H1 (cell line): ENCODE measurements around the gene LRR1. TPM values are rescaled to one million over a fixed set of nuclear protein-coding genes. Genes with fewer than 3 reads are reported as not detected.

Experiments
- CTCF ChIA-PET: fragments of 300-600 bp; sonication (Branson Sonifier 250); formaldehyde crosslinking; loops from one replicate; lab custom pipeline; 2021; ENCODE audit not compliant: partially characterized antibody; lab: Charles Lee
- POLR2A ChIA-PET: fragments of 300-600 bp; sonication (Branson Sonifier 250); formaldehyde crosslinking; loops from one replicate; lab custom pipeline; 2021; ENCODE audit warnings: inconsistent platforms; ENCODE audit not compliant: partially characterized antibody; lab: Charles Lee
- DNase-seq, 2 experiments: peaks; one replicate each; pipeline versions ENCODE4 v3.0.0 to v3.0.0-alpha.2; 2010 to 2022; ENCODE audit warnings: low spot score in 2 of 2, low read depth in 1 of 2, mixed read lengths in 1 of 2
- FAIRE-seq: peaks from 2 replicates; lab custom pipeline; 2011; peaks lifted over from hg19 to GRCh38; lab: Jason Lieb, UNC
- H2AFZ ChIP-seq: 2 replicates; pipeline ENCODE4 v1.8.1; 2012; ENCODE audit warnings: low read length, inconsistent platforms
- H2AK5ac ChIP-seq: 2 replicates; pipeline ENCODE4 v1.6.1; 2013; ENCODE audit warnings: low read depth, low read length
- H2BK120ac ChIP-seq: replicated peaks from 2 replicates; pipeline ENCODE3; 2013; ENCODE audit warnings: low read depth, low read length, inconsistent platforms
- H2BK12ac ChIP-seq: 2 replicates; pipeline ENCODE4 v1.6.1; 2013; ENCODE audit warnings: low read depth, low read length
- H2BK15ac ChIP-seq: 2 replicates; pipeline ENCODE4 v1.6.1; 2013; ENCODE audit warnings: low read length
- H2BK20ac ChIP-seq: 2 replicates; pipeline ENCODE4 v1.6.1; 2013; ENCODE audit warnings: low read length
- H2BK5ac ChIP-seq: 2 replicates; pipeline ENCODE4 v1.6.1; 2013; ENCODE audit warnings: low read depth, low read length
- H3K14ac ChIP-seq: 2 replicates; pipeline ENCODE4 v1.6.1; 2013; ENCODE audit warnings: inconsistent platforms; ENCODE audit not compliant: insufficient read length
- H3K18ac ChIP-seq: 2 replicates; pipeline ENCODE4 v1.6.1; 2013; ENCODE audit warnings: low read length; ENCODE audit errors: extremely low read depth
- H3K23ac ChIP-seq: 2 replicates; pipeline ENCODE4 v1.6.1; 2013; ENCODE audit warnings: inconsistent platforms; ENCODE audit not compliant: insufficient read length
- H3K23me2 ChIP-seq: 2 replicates; pipeline ENCODE4 v1.6.1; 2013; ENCODE audit warnings: low read depth, low read length
- H3K27ac ChIP-seq: 2 replicates; pipeline ENCODE4 v1.6.1; 2011; ENCODE audit warnings: low read depth, low read length, inconsistent platforms
- H3K27me3 ChIP-seq, 4 experiments: replicated peaks in 1 of 4; 1 replicate in 1 of 4; 2 replicates in 3 of 4; pipeline versions ENCODE4 v1.6.1 to v1.8.1; 2011 to 2013; ENCODE audit warnings: low read length in 3 of 4, mild to moderate bottlenecking in 3 of 4, inconsistent platforms in 2 of 4, mixed read lengths in 2 of 4, moderate library complexity in 1 of 4; ENCODE audit not compliant: control insufficient read depth in 3 of 4, insufficient read depth in 3 of 4; ENCODE audit errors: extremely low read depth in 1 of 4
- H3K36me3 ChIP-seq, 4 experiments: 2 replicates each; pipeline versions ENCODE4 v1.6.1 to v1.8.1; 2011 to 2013; ENCODE audit warnings: mild to moderate bottlenecking in 4 of 4, low read length in 3 of 4, moderate library complexity in 2 of 4, control low read depth in 1 of 4, inconsistent platforms in 1 of 4; ENCODE audit not compliant: insufficient read depth in 4 of 4, control insufficient read depth in 2 of 4
- H3K4ac ChIP-seq: replicated peaks from 2 replicates; pipeline ENCODE3; 2013; ENCODE audit warnings: low read length, low read depth, mixed read lengths, inconsistent platforms; ENCODE audit not compliant: insufficient read length
- H3K4me1 ChIP-seq, 4 experiments: replicated peaks in 1 of 4; 1 replicate in 1 of 4; 2 replicates in 3 of 4; pipeline versions ENCODE4 v1.6.1 to v1.8.1; 2011 to 2013; ENCODE audit warnings: low read length in 3 of 4, inconsistent platforms in 2 of 4, mixed read lengths in 1 of 4; ENCODE audit not compliant: insufficient read depth in 4 of 4, control insufficient read depth in 3 of 4
- H3K4me2 ChIP-seq, 2 experiments: 2 replicates each; pipeline versions ENCODE4 v1.6.1 to v1.8.1; 2011 to 2013; ENCODE audit warnings: low read depth in 2 of 2, low read length in 2 of 2, control low read depth in 1 of 2, inconsistent platforms in 1 of 2, mild to moderate bottlenecking in 1 of 2; ENCODE audit not compliant: insufficient read depth in 1 of 2
- H3K4me3 ChIP-seq, 4 experiments: fragments of 200-600, 300-600 bp in 1 of 4; sonication (generic), shearing (Covaris generic), sonication (Bioruptor Twin) in 1 of 4; 2 replicates each; pipeline versions ENCODE4 v1.5.1 to v1.8.1; 2011 to 2016; ENCODE audit warnings: low read length in 4 of 4, low read depth in 3 of 4, control low read depth in 2 of 4, inconsistent platforms in 2 of 4, mild to moderate bottlenecking in 2 of 4, mixed read lengths in 1 of 4, moderate library complexity in 1 of 4; ENCODE audit not compliant: insufficient read depth in 2 of 4; ENCODE audit errors: extremely low read depth in 1 of 4
- H3K56ac ChIP-seq: replicated peaks from 2 replicates; pipeline ENCODE3; 2013; ENCODE audit warnings: low read depth, mild to moderate bottlenecking, mixed read lengths, low read length, inconsistent platforms; ENCODE audit not compliant: insufficient read length
- H3K79me1 ChIP-seq: 2 replicates; pipeline ENCODE4 v1.6.1; 2013; ENCODE audit warnings: low read depth, low read length, control low read depth
- H3K79me2 ChIP-seq, 2 experiments: 2 replicates each; pipeline versions ENCODE4 v1.6.1 to v1.8.1; 2012 to 2013; ENCODE audit warnings: low read length in 2 of 2, mild to moderate bottlenecking in 2 of 2, inconsistent platforms in 1 of 2; ENCODE audit not compliant: insufficient read depth in 2 of 2, control insufficient read depth in 1 of 2
- H3K9ac ChIP-seq, 4 experiments: replicated peaks in 1 of 4; 1 replicate in 1 of 4; 2 replicates in 3 of 4; pipeline versions ENCODE4 v1.6.1 to v1.8.1; 2011 to 2013; ENCODE audit warnings: low read depth in 3 of 4, low read length in 3 of 4, control low read depth in 2 of 4, mild to moderate bottlenecking in 2 of 4, moderate library complexity in 2 of 4, inconsistent platforms in 1 of 4; ENCODE audit errors: extremely low read depth in 1 of 4
- H3K9me3 ChIP-seq, 2 experiments: 2 replicates each; pipeline versions ENCODE4 v1.6.1 to v1.8.1; 2012 to 2013; ENCODE audit warnings: mild to moderate bottlenecking in 2 of 2, moderate library complexity in 2 of 2, control low read depth in 1 of 2, inconsistent platforms in 1 of 2, low read depth in 1 of 2, low read length in 1 of 2, mixed read lengths in 1 of 2; ENCODE audit not compliant: insufficient read depth in 2 of 2
- H4K20me1 ChIP-seq, 2 experiments: replicated peaks in 1 of 2; 2 replicates each; pipeline versions ENCODE3 to v1.8.1; 2011 to 2013; ENCODE audit warnings: inconsistent platforms in 2 of 2, low read length in 2 of 2, mild to moderate bottlenecking in 1 of 2; ENCODE audit not compliant: insufficient read depth in 2 of 2, control insufficient read depth in 1 of 2
- H4K5ac ChIP-seq: 2 replicates; pipeline ENCODE4 v1.6.1; 2013; ENCODE audit warnings: low read length, low read depth, mixed read lengths, inconsistent platforms; ENCODE audit not compliant: insufficient read length
- H4K8ac ChIP-seq: 2 replicates; pipeline ENCODE4 v1.8.0; 2013; ENCODE audit warnings: mild to moderate bottlenecking, moderate library complexity, low read length, inconsistent platforms; ENCODE audit not compliant: insufficient read depth; ENCODE audit errors: extremely low read depth
- H4K91ac ChIP-seq: replicated peaks from 2 replicates; pipeline ENCODE3; 2013; ENCODE audit warnings: low read length, mixed read lengths, inconsistent platforms; ENCODE audit not compliant: insufficient read length
- ASH2L ChIP-seq: fragments of 200-600, 300-600 bp; sonication (generic); IDR thresholded peaks from one replicate; pipeline ENCODE4 v1.7.1; 2017; ENCODE audit warnings: low read length
- CBX8 ChIP-seq: fragments of 300-800, 300-1000 bp; sonication (generic); IDR thresholded peaks from 2 replicates; pipeline ENCODE4 v1.7.1; 2016; ENCODE audit warnings: low read depth, low read length, borderline replicate concordance
- CEBPB ChIP-seq: IDR thresholded peaks from 2 replicates; pipeline ENCODE4 v1.6.1; 2012; ENCODE audit warnings: low read depth, low read length
- CTCF ChIP-seq, 3 experiments: IDR thresholded peaks; 1 replicate in 2 of 3; 2 replicates in 1 of 3; pipeline versions ENCODE4 v1.5.1 to v1.6.1; 2011; ENCODE audit warnings: low read length in 3 of 3, mild to moderate bottlenecking in 3 of 3, inconsistent platforms in 2 of 3, low read depth in 1 of 3, moderate library complexity in 1 of 3; ENCODE audit not compliant: insufficient read depth in 1 of 3; ENCODE audit errors: control extremely low read depth in 1 of 3
- GTF2F1 ChIP-seq: IDR thresholded peaks from 2 replicates; pipeline ENCODE4 v1.6.1; 2012; ENCODE audit warnings: low read depth, low read length, improper control_type of control experiment, borderline replicate concordance
- HDAC6 ChIP-seq: IDR thresholded peaks from one replicate; pipeline ENCODE4 v1.7.1; 2012; ENCODE audit warnings: low read depth, mild to moderate bottlenecking, inconsistent platforms, low read length, moderate library complexity
- MAX ChIP-seq: IDR thresholded peaks from 2 replicates; pipeline ENCODE4 v1.6.1; 2012; ENCODE audit warnings: inconsistent platforms
- SIX5 ChIP-seq: IDR thresholded peaks from 2 replicates; pipeline ENCODE4 v1.6.1; 2011; ENCODE audit warnings: mild to moderate bottlenecking, low read depth, low read length
- WGBS, 2 experiments: shearing (Covaris generic) in 1 of 2; methylation state at CpG; one replicate each; pipeline versions ENCODE4 v1.1.6 to v1.1.7; 2013 to 2015; ENCODE audit warnings: low lambda C conversion rate in 2 of 2, mixed read lengths in 2 of 2, inconsistent platforms in 1 of 2, low coverage in 1 of 2, missing lambda C conversion rate in 1 of 2; ENCODE audit not compliant: insufficient replicate concordance in 2 of 2, insufficient coverage in 1 of 2, insufficient read length in 1 of 2; ENCODE audit errors: extremely low coverage in 1 of 2, missing lambda C conversion rate in 1 of 2; 5-methylcytosine and 5-hydroxymethylcytosine counted together
- polyA plus RNA-seq, 7 experiments: library from polyadenylated mRNA; depleted of rRNA in 3 of 7; stranded (reverse) in 5 of 7; unstranded in 2 of 7; fragments of >200 nt in 5 of 7; fragments of 200-250 nt in 2 of 7; gene quantifications; 1 replicate in 5 of 7; 2 replicates in 1 of 7; 4 replicates in 1 of 7; pipeline versions ENCODE4 v1.2.1 to v1.2.3, GENCODE V29; 2011 to 2013; ENCODE audit warnings: missing spikeins in 2 of 7, mixed read lengths in 2 of 7
- total RNA-seq: library from RNA; stranded (reverse); fragmentation: NEBNext Ultra II Directional; extraction: Animal tissue kit (Norgen Biotek cat#: 25700); gene quantifications from 2 replicates; pipeline ENCODE4 v1.2.1, GENCODE V29; 2021

The LRR1 gene
- total and polyA plus RNA-seq, 2 of the 8 experiments (the other 6 are each of a cell fraction or from before 2014, with no cell fraction given) = 30.7 to 37.5 TPM

- no peak overlapping the region for H2BK5ac ChIP-seq
- no peak overlapping the region for H2BK15ac ChIP-seq
- 94% methylated on average over 5 of the region's 5 CpGs; no CpG with 5 or more reads in 1 of the 2 experiments for WGBS, 2 experiments
- H2BK20ac ChIP-seq = no peak overlapping the region
- no peak for DNase-seq
- H3K56ac ChIP-seq = no peak overlapping the region
- no peak overlapping the region for H4K5ac ChIP-seq
- H3K9me3 ChIP-seq = peaks cover 0 to 2% of the 10 kb centered on the region in 2 experiments; a peak in 1 of 4 replicates
- no peaks in the 10 kb centered on the region for H3K4me1 ChIP-seq
- H3K79me2 ChIP-seq = peaks cover 0 to 4% of the 10 kb centered on the region in 2 experiments; a peak in 1 of 4 replicates
- no peaks in the 10 kb centered on the region for H3K23me2 ChIP-seq
- H3K27me3 ChIP-seq = no peaks in the 10 kb centered on the region
- no peak overlapping the region for H3K14ac ChIP-seq
- ChIA-PET CTCF (interaction anchor here (0.9 kb wide), 1 partner anchor 102 kb away, joined by 4 read pairs; no protein-coding TSS in a partner anchor), POLR2A (interaction anchor here (0.6 to 5.5 kb wide), 3 partner anchors 11 to 219 kb away, joined by 3 to 52 read pairs (median 3); partner anchors contain the start of gene RPS29)
- no peak overlapping the region for H2AK5ac ChIP-seq
- no peak overlapping the region for H4K8ac ChIP-seq
- TF ChIP-seq CBX8 (no peak), CEBPB (no peak), SIX5 (no peak), ASH2L (no peak), CTCF (IDR thresholded peaks at IDR 0.05; ENCODE audit: control extremely low read depth in 1 of 3, insufficient read depth in 1 of 3, low read depth in 1 of 3, low read length in 3 of 3) (no peak), MAX (no peak), GTF2F1 (no peak), HDAC6 (no peak)
- H3K18ac ChIP-seq = no peak overlapping the region
- no peak overlapping the region for H3K4me2 ChIP-seq
- no peak overlapping the region for H3K4me3 ChIP-seq
- H3K9ac ChIP-seq = no peak overlapping the region
- no peak overlapping the region for H4K91ac ChIP-seq
- H2BK120ac ChIP-seq = no peak overlapping the region
- no peaks in the 10 kb centered on the region for H3K79me1 ChIP-seq
- H4K20me1 ChIP-seq = peaks cover 0 to 3% of the 10 kb centered on the region in 2 experiments
- no peak for FAIRE-seq
- no peak overlapping the region for H2AFZ ChIP-seq
- no peak overlapping the region for H2BK12ac ChIP-seq
- H3K27ac ChIP-seq = no peak overlapping the region
- H3K36me3 ChIP-seq = peaks cover 0 to 43% (median 18%) of the 10 kb centered on the region in 4 experiments
- H3K4ac ChIP-seq = no peak overlapping the region
- H3K23ac ChIP-seq = no peak overlapping the region
Measured at GRCh38 chr14:49574038-49574437, 24.7 kb upstream of the LRR1 start.
